ENCODE measurements around the gene CEBPA.

GRCh38 chr19:33297401-33298145 is 4.8 kb downstream of the CEBPA start:
- TF ChIP-seq CTCF (IDR thresholded peaks at IDR 0.05), result no peak
- no peak for TF ChIP-seq POLR2A (IDR thresholded peaks at IDR 0.05)
